Measurements from ENCODE around the gene SLC4A8. TPM values are rescaled to one million over a fixed set of nuclear protein-coding genes. Genes with fewer than 3 reads are reported as not detected.
"Not testable (repeated sequence)": the region's sequence is repeated elsewhere in the genome, so short reads cannot be mapped to it uniquely, and the experiment has no call there.

The SLC4A8 gene
- total RNA-seq, 2 donors from 2014 or later: 0.59 to 1.1 TPM

GRCh38 chr12:51448618-51449256 is 24.1 kb downstream of the SLC4A8 start:
- no peak for TF ChIP-seq CTCF (IDR thresholded peaks at IDR 0.05)
- H3K4me3 ChIP-seq: no peak overlapping the region
- no peak overlapping the region for H3K9ac ChIP-seq (ENCODE audit: low read depth in 2 of 2, low read length in 2 of 2)
- H3K27me3 ChIP-seq: no peaks in the 10 kb centered on the region
- no peaks in the 10 kb centered on the region for H3K4me1 ChIP-seq
- intact Hi-C loops (cut with DNase I): no loop called here
- H3K9me3 ChIP-seq: no peaks in the 10 kb centered on the region
- no peak overlapping the region for H3K27ac ChIP-seq
- no peaks in the 10 kb centered on the region for H3K36me3 ChIP-seq
- DNase-seq: no peak

GRCh38 chr12:51449580-51450246 is 25.1 kb downstream of the SLC4A8 start:
- H3K4me1 ChIP-seq: no peaks in the 10 kb centered on the region
- H3K9ac ChIP-seq (ENCODE audit: low read depth in 2 of 2, low read length in 2 of 2): no peak overlapping the region
- DNase-seq: no peak
- no peaks in the 10 kb centered on the region for H3K36me3 ChIP-seq
- no peak for TF ChIP-seq CTCF (IDR thresholded peaks at IDR 0.05)
- no peak overlapping the region for H3K4me3 ChIP-seq
- H3K27ac ChIP-seq: no peak overlapping the region
- intact Hi-C loops (cut with DNase I): no loop called here
- H3K9me3 ChIP-seq: no peaks in the 10 kb centered on the region
- no peaks in the 10 kb centered on the region for H3K27me3 ChIP-seq

GRCh38 chr12:51450333-51450732 is 25.7 kb downstream of the SLC4A8 start:
- no peak for DNase-seq
- TF ChIP-seq CTCF (IDR thresholded peaks at IDR 0.05): no peak
- intact Hi-C loops (cut with DNase I): no loop called here

GRCh38 chr12:51450806-51451205 is 26.2 kb downstream of the SLC4A8 start:
- Histone ChIP-seq H3K27ac (no peak overlapping the region), H3K4me3 (no peak overlapping the region), H3K9ac (ENCODE audit: low read depth in 2 of 2, low read length in 2 of 2) (no peak overlapping the region), H3K9me3 (no peaks in the 10 kb centered on the region), H3K36me3 (no peaks in the 10 kb centered on the region), H3K4me1 (no peaks in the 10 kb centered on the region), H3K27me3 (no peaks in the 10 kb centered on the region)
- DNase-seq: no peak
- intact Hi-C loops (cut with DNase I): no loop called here
- TF ChIP-seq CTCF (IDR thresholded peaks at IDR 0.05): no peak

More at GRCh38 chr12:51450333-51450732, 25.7 kb downstream of the SLC4A8 start:
- no peak overlapping the region for H3K4me3 ChIP-seq
- H3K27me3 ChIP-seq: no peaks in the 10 kb centered on the region
- no peaks in the 10 kb centered on the region for H3K36me3 ChIP-seq
- no peaks in the 10 kb centered on the region for H3K4me1 ChIP-seq
- H3K9ac ChIP-seq (ENCODE audit: low read depth in 2 of 2, low read length in 2 of 2): no peak overlapping the region
- no peaks in the 10 kb centered on the region for H3K9me3 ChIP-seq
- no peak overlapping the region for H3K27ac ChIP-seq

GRCh38 chr12:51454016-51454415 is 29.4 kb downstream of the SLC4A8 start:
- H3K9me3 ChIP-seq; intact Hi-C loops (cut with DNase I); H3K36me3 ChIP-seq; H3K9ac ChIP-seq (ENCODE audit: low read depth in 2 of 2, low read length in 2 of 2); H3K27me3 ChIP-seq; H3K27ac ChIP-seq; H3K4me3 ChIP-seq; H3K4me1 ChIP-seq; DNase-seq: not testable (repeated sequence)

GRCh38 chr12:51455050-51455449 is 30.4 kb downstream of the SLC4A8 start:
- DNase-seq; H3K27me3 ChIP-seq; H3K9ac ChIP-seq (ENCODE audit: low read depth in 2 of 2, low read length in 2 of 2); intact Hi-C loops (cut with DNase I); H3K9me3 ChIP-seq; H3K4me3 ChIP-seq; H3K4me1 ChIP-seq; H3K27ac ChIP-seq; H3K36me3 ChIP-seq: not testable (repeated sequence)
